ENCODE measurements around the gene DIPK1A.

DIPK1A gene

GRCh38 chr1:92848201-92848600 is 113.1 kb downstream of the DIPK1A start:
- no peaks in the 10 kb centered on the region for H3K27me3 Mint-ChIP-seq (ENCODE audit: low read depth, poor library complexity)
- H3K4me1 Mint-ChIP-seq = no peaks in the 10 kb centered on the region
- H3K27ac Mint-ChIP-seq = no peak overlapping the region
- DNase-seq = no peak
- H3K36me3 Mint-ChIP-seq (ENCODE audit: low read depth) = peaks cover 14% of the 10 kb centered on the region
- TF ChIP-seq, protein P1, sequence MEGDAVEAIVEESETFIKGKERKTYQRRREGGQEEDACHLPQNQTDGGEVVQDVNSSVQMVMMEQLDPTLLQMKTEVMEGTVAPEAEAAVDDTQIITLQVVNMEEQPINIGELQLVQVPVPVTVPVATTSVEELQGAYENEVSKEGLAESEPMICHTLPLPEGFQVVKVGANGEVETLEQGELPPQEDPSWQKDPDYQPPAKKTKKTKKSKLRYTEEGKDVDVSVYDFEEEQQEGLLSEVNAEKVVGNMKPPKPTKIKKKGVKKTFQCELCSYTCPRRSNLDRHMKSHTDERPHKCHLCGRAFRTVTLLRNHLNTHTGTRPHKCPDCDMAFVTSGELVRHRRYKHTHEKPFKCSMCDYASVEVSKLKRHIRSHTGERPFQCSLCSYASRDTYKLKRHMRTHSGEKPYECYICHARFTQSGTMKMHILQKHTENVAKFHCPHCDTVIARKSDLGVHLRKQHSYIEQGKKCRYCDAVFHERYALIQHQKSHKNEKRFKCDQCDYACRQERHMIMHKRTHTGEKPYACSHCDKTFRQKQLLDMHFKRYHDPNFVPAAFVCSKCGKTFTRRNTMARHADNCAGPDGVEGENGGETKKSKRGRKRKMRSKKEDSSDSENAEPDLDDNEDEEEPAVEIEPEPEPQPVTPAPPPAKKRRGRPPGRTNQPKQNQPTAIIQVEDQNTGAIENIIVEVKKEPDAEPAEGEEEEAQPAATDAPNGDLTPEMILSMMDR (IDR thresholded peaks at IDR 0.05) = no peak
- no peaks in the 10 kb centered on the region for H3K9me3 Mint-ChIP-seq
- no peak overlapping the region for H3K4me3 Mint-ChIP-seq

GRCh38 chr1:92845908-92846307 is 115.4 kb downstream of the DIPK1A start:
- no peak for DNase-seq
- Mint-ChIP-seq H3K27ac (no peak overlapping the region), H3K4me3 (no peak overlapping the region), H3K27me3 (ENCODE audit: low read depth, poor library complexity) (no peaks in the 10 kb centered on the region), H3K36me3 (ENCODE audit: low read depth) (peaks cover 32% of the 10 kb centered on the region), H3K4me1 (no peaks in the 10 kb centered on the region), H3K9me3 (no peaks in the 10 kb centered on the region)
- TF ChIP-seq, protein P1 (IDR thresholded peaks at IDR 0.05) = no peak

- H3K4me1 Mint-ChIP-seq = no peaks in the 10 kb centered on the region
- no peaks in the 10 kb centered on the region for H3K9me3 Mint-ChIP-seq
- no peak overlapping the region for H3K4me3 Mint-ChIP-seq
- no peaks in the 10 kb centered on the region for H3K27me3 Mint-ChIP-seq (ENCODE audit: low read depth, poor library complexity)
- TF ChIP-seq, protein P1 (IDR thresholded peaks at IDR 0.05) = no peak
- peaks cover 44% of the 10 kb centered on the region for H3K36me3 Mint-ChIP-seq (ENCODE audit: low read depth)
- H3K27ac Mint-ChIP-seq = no peak overlapping the region
- no peak for DNase-seq
These were observed 116.8 kb downstream of the DIPK1A start for GRCh38 chr1:92844439-92844838.

GRCh38 chr1:92843429-92844352 is 117.6 kb downstream of the DIPK1A start:
- Mint-ChIP-seq H3K27me3 (ENCODE audit: low read depth, poor library complexity) (no peaks in the 10 kb centered on the region), H3K36me3 (ENCODE audit: low read depth) (peaks cover 50% of the 10 kb centered on the region), H3K4me3 (no peak overlapping the region), H3K9me3 (no peaks in the 10 kb centered on the region), H3K27ac (peak overlapping the region; percentile 51), H3K4me1 (peaks cover under 1% of the 10 kb centered on the region)
- TF ChIP-seq, protein P1 (IDR thresholded peaks at IDR 0.05) = no peak
- DNase-seq = no peak

DNA sequence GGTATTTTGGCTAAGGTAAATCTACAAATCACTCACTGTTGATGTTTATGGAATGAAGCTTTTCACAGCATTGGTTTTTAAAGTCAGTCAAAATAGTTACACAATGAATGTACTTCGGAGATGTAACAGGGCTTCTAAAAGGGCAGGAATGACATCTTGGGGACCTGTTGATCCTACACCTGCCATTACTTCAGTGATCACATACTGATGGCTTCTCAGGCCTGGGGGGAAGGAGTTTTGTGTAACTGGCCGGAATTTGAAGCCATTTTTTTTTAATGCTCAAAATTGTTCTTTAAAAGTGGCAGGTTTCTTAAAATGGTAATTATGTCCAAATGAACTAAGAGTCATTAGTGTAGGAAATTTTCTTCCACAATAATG is 118.2 kb downstream of the DIPK1A start:
- peaks cover 55% of the 10 kb centered on the region for H3K36me3 Mint-ChIP-seq (ENCODE audit: low read depth)
- TF ChIP-seq, protein P1 (IDR thresholded peaks at IDR 0.05) = no peak
- no peaks in the 10 kb centered on the region for H3K27me3 Mint-ChIP-seq (ENCODE audit: low read depth, poor library complexity)
- H3K4me3 Mint-ChIP-seq = no peak overlapping the region
- H3K27ac Mint-ChIP-seq = peak overlapping the region; percentile 68
- no peaks in the 10 kb centered on the region for H3K9me3 Mint-ChIP-seq
- peaks cover 5% of the 10 kb centered on the region for H3K4me1 Mint-ChIP-seq
- DNase-seq = no peak

Measured in nephron progenitor cell (in vitro differentiated cells).